GM12873 (cell line): ENCODE measurements around the gene ADAM33.

Experiments
- CTCF ChIP-seq: IDR thresholded peaks from 2 replicates; pipeline ENCODE4 v1.5.1; 2012; ENCODE audit warnings: low read depth, mild to moderate bottlenecking, moderate library complexity, low read length, control low read depth; ENCODE audit not compliant: insufficient read depth; ENCODE audit errors: missing control alignments

The ADAM33 gene

GRCh38 chr20:3661814-3662665 is 19.8 kb downstream of the ADAM33 start:
- no peak for TF ChIP-seq CTCF

- TF ChIP-seq CTCF: no peak
Observed at GRCh38 chr20:3661060-3661813, 20.6 kb downstream of the ADAM33 start.

- no peak for TF ChIP-seq CTCF
Observed at GRCh38 chr20:3660262-3661059, 21.3 kb downstream of the ADAM33 start.

GRCh38 chr20:3659492-3660261 is 22.1 kb downstream of the ADAM33 start:
- no peak for TF ChIP-seq CTCF

GRCh38 chr20:3658716-3659491 is 22.9 kb downstream of the ADAM33 start:
- TF ChIP-seq CTCF: no peak

GRCh38 chr20:3658019-3658715 is 23.6 kb downstream of the ADAM33 start:
- TF ChIP-seq CTCF: no peak
